Stimulated activated CD8-positive, alpha-beta memory T cell treated with anti-CD3 and anti-CD28 coated beads, Interleukin-7, amount 100 ng/mL, for 48 hours (primary cell): ENCODE results near the gene TBX2.
A peak's percentile ranks its signal among the peaks of the same experiment; 100 is the strongest.

Experiments
- DNase-seq, 2 donors: peaks; one replicate each; pipeline ENCODE4 v3.0.0-alpha.2; 2020; ENCODE audit warnings: low read depth in 1 of 2; ENCODE audit errors: extremely low read depth in 1 of 2

TBX2 gene

DNA sequence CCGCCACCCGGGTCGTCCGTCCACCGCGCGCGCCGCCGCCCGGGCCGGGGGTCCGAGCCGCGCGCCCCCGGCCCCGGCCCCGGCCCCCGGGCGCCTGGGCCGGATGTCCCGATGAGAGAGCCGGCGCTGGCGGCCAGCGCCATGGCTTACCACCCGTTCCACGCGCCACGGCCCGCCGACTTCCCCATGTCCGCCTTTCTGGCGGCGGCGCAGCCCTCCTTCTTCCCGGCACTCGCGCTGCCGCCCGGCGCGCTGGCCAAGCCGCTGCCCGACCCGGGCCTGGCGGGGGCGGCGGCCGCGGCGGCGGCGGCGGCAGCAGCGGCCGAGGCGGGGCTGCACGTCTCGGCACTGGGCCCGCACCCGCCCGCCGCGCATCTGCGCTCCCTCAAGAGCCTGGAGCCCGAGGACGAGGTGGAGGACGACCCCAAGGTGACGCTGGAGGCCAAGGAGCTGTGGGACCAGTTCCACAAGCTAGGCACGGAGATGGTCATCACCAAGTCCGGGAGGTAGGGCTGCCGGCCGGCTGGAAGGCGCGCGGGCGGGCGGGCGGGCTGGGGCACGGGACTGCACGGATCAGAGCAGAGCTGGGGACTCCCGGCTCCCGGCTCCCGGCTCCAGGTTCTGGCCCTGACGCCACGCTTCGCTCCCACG is 548 bp downstream of the TBX2 start:
- DNase-seq: no peak

DNA sequence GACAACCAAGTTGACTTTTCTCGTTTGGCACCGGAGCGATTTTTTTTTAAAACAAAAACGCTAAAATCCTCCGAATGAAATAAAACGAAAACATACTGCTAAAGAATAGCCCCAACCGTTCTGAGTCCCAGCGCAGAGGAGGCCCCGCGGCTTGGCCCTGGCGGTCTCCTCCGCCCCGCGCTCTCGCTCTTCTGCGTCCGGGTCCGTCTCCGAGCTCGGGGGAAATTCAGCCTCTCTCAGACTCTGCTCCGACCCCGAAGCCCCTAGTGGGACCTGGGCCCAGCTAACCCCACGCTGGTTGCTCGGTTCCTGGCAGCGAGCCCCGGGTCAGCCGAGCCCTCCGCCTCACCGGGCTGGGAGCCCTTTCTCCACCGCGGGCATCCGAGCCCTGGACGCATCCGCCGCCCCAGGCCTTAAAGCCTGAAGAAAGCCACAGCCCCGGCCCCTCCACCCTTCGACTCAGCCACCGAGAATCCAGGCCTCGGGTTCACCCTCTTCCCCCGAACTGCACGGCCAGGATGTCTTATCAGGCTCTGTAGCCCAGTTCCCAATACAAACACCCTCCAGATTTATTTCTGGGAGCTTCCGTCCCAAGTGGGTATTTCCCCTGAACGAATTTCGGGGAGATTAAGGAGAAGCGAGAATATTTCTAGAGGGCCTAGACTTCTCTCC is 1.2 kb downstream of the TBX2 start:
- DNase-seq: no peak

DNA sequence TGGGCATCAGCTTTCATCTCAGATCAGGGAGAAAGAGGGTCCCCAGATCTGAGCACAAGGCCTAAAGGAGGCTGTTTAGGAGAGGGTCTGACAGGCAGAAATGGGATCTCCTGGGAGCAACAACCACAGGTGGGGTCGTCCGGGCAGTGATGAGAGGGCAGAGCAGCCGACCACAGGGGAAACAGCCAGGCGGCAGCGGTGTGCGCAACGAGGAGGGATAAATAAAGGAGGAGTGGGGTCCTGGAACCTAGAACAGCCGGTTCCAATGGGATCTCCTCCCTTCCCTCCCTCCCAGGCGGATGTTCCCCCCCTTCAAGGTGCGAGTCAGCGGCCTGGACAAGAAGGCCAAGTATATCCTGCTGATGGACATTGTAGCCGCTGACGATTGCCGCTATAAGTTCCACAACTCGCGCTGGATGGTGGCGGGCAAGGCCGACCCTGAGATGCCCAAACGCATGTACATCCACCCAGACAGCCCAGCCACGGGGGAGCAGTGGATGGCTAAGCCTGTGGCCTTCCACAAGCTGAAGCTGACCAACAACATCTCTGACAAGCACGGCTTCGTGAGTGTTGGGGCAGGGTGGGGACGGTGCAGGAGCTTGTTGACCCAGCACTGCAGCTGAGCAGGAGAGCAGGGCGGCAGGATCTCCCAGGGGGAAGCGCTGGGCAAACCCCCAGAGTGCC is 1.9 kb downstream of the TBX2 start:
- no peak for DNase-seq

DNA sequence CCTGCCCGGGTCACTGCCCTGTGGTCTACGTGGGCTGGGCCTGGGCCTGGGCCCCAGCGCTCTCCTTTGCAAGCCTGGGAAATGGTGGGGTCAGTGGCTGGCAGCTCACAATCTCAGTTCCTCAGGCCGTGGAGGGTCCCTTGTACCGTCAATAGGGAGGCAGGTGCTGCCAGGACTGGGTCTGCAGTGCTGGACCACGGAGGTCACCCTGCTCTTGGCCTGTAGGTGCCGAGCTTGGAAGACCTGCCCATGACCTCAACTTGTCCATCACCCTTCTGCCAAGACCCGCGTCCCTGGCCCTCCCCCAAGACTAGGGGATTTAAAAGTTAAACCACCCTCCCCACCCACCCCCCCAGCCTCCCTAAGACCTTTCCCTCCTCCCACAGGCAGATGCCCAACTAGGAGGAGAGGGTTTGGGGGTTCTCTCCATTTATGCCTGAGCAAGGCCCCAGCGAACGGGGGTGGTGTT is 2.5 kb downstream of the TBX2 start:
- DNase-seq: no peak

DNA sequence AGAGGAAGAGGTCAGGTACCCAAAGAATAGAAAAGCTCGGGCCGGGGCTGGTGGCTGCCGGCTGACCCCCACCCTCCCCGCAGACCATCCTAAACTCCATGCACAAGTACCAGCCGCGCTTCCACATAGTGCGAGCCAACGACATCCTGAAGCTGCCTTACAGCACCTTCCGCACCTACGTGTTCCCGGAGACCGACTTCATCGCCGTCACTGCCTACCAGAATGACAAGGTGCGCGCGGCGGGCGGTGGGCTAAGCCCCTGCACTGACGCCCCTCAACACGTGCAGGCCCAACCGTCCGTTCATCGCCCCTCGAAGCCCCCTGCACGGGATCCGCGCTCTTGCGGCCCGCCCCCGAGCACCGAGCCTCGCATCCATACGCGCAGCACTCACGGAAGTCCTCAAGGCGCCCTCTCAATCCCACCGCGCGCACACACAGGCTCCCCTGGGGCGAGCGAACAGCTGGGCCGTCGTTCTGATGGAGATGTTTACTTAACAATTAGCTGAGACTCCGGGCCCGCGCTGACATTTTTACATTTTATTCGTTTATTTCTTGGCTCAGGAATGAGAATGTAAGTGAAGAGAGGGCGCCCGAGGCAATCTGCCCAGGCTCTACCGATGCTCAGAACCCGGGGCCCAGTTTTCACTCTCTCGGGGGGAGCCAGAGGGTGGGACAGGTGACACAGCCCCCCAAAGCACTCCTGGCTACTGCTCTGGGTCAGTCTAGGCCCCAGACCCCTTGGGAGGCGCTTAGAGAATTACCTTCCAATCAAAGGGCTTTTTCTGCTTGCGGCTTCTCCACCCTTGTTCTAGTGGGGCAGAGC is 3.5 kb downstream of the TBX2 start:
- DNase-seq: no peak

GRCh38 chr17:61403801-61404662 is 4.4 kb downstream of the TBX2 start:
- no peak for DNase-seq

GRCh38 chr17:61404663-61404912 is 4.9 kb downstream of the TBX2 start:
- no peak for DNase-seq

DNA sequence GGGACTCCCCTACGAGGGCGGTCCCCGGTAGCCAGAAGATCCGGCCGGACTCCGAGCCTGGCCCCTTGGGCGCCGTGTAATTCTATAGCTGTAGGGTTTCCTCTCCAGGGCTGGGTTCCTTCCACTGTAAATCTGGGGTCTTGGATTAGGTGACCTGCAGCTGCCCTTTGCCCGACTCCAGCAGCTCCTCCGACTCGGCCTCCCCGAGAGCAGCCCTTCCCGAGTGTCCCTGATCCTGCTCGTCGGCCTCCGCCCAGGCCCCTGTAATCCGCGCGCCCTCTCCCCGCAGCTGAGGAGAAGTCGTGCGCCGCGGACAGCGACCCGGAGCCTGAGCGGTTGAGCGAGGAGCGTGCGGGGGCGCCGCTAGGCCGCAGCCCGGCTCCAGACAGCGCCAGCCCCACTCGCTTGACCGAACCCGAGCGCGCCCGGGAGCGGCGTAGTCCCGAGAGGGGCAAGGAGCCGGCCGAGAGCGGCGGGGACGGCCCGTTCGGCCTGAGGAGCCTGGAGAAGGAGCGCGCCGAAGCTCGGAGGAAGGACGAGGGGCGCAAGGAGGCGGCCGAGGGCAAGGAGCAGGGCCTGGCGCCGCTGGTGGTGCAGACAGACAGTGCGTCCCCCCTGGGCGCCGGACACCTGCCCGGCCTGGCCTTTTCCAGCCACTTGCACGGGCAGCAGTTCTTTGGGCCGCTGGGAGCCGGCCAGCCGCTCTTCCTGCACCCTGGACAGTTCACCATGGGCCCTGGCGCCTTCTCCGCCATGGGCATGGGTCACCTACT is 5.5 kb downstream of the TBX2 start:
- no peak for DNase-seq

DNA sequence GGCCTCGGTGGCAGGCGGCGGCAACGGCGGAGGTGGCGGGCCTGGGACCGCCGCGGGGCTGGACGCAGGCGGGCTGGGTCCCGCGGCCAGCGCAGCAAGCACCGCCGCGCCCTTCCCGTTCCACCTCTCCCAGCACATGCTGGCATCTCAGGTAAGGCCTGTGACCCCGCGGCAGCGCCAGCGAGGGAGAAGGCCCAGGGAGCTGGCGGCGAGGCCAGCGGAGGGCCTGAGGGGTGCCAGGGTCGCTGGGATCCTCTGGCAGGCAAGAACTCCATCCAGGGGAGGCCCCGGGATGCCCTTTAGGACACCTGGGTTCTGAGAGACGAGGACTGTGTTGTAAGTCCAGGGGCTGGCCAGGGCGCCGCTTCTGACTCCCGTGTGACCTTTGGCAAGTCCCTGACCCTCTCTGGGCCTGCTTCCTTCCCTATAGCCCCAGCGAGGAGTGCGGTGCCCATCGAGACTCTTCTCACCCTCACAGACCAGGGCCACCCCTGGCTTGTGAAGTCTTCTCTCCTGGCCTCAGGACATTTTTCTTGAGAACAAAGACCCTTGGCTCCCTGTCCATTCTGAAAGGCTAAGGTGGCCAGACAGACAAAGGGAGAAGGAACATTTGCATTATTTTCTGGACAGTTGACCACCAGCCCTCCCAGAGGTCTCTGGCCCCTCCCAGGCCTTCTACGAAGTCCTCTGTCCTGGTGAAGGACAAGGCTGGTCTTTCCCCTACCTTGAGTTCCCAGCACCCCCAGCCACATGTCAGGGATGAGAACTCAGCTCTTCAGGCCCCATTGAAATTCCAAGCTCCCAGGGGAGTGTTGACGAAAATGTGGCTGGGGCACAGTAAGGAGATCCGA is 6.3 kb downstream of the TBX2 start:
- DNase-seq: no peak

DNA sequence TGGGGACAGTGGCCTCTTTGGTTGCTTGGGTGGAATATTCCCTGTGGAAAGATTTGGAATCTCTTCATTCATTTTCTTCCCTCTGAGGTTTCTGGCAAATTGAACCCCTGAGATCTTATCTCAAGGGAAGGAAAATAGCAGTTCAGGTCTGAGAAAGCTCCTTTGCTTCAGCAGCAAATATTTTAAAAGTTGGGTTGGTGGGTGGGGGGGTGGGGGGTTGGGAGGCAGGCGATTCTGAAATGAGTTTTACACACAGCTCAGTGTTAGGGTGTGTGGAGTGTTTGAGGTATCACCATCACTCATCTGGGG is 6.8 kb downstream of the TBX2 start:
- DNase-seq: no peak

- DNase-seq: no peak
These were observed 7.6 kb downstream of the TBX2 start for GRCh38 chr17:61406971-61407911.

DNA sequence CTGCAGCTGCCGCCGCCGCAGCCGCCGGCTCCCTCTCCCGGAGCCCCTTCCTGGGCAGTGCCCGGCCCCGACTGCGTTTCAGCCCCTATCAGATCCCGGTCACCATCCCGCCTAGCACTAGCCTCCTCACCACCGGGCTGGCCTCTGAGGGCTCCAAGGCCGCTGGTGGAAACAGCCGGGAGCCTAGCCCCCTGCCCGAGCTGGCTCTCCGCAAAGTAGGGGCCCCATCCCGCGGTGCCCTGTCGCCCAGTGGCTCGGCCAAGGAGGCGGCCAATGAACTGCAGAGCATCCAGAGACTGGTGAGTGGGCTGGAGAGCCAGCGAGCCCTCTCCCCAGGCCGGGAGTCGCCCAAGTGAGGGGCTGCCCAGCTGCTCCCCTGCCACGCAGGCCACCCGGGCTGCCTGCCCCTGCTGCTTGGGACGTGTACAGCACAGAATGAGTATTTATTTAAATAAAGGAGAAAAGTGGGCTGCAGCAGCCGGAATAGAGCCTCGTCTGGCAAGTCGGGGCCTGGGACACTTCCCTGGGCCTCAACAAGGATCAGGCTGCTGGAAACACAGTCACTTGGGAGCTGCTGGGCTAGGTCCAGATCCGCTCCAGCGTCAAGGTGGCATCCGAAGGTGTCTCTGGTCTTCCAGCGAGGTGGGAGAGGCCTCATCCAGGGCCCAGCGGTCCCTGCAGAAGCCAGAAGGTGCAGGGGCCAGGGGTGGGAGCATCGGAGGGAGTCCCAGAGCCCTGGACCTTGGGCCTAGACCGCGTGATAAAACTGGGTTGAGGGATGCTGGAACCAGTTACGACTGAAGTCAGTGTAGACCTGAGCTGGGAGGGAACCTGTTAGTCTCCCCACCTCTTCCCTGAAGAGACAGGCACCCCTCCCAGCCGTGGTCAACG is 8.8 kb downstream of the TBX2 start:
- no peak for DNase-seq

- DNase-seq: no peak
These were observed 9.9 kb downstream of the TBX2 start for GRCh38 chr17:61409301-61410112.

DNA sequence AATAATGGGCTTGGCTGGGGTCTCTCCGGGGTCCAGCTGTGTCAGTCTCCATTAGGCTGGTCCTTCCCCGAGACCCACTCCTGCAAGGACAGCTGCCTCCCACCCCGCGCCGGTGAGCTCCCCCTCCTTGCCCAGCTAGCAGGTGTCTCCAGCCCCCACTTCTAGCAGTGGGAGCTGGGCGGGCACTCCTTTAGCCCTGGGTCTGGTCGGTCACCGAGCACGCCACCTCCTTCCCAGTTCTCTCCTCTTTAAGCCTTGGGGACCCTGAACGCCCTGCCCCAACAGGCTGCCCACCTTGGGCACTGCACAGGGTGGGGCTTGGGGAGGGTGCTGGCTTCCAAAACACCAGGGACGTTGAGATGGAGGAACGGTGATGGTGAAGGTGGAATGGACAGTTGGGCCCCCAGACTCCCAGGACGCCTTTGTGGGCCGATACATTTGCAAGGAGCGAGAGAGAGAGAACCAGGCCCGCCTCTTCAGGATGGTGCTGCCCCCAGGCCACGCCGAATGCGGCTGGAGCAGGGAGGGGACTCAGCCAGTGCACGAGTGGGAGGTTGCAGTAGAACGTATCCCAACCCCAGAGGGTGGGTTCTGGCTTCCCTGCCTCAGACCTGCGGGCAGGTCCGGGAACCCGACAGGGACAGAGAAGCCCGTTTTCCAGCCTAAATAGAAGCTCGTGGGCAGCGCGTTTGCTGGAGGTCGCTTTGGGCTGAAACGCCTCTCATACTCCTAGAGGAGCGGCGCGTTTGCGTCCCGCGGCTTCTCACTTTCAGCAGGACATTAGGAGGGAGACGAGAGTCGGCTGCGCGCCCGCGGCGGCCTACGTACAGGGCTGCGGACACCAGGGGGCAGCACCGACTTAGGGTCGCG is 10.7 kb downstream of the TBX2 start:
- peak in 1 of 2 donors; percentile 49 for DNase-seq

DNA sequence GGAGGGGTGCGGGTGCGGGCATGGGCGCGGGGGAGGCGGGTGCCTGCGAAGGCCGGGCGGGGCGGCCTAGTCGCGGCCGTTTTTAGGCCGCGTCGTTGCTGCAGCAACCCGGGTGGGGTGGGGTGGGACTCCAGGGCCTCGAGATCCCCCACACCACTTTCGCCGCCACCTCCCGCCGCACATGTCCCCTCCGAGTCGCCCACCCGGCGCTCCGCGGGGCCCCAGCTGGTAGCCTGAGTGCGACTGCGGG is 11.3 kb downstream of the TBX2 start:
- DNase-seq: no peak
